ENCODE data around the gene BRD4.

Gene BRD4

GRCh38 chr19:15250640-15250993 is 81.7 kb downstream of the BRD4 start:
- no peak for DNase-seq

- DNase-seq = peak in 1 of 58 donors; percentile 27
Measured at GRCh38 chr19:15249972-15250639, 82.2 kb downstream of the BRD4 start.

- DNase-seq = no peak
Measured at GRCh38 chr19:15249528-15249874, 82.8 kb downstream of the BRD4 start.

GRCh38 chr19:15248648-15249527 is 83.5 kb downstream of the BRD4 start:
- peak in 33 of 58 donors; percentile 3 to 72 (median 21) for DNase-seq

- no peak for DNase-seq
Measured at GRCh38 chr19:15248106-15248505, 84.2 kb downstream of the BRD4 start.

- peak in 4 of 58 donors; percentile 7 to 30 (median 17) for DNase-seq
Measured at GRCh38 chr19:15247107-15248014, 85.0 kb downstream of the BRD4 start.

- no peak for DNase-seq
Measured at GRCh38 chr19:15246198-15246481, 86.2 kb downstream of the BRD4 start.

GRCh38 chr19:15245370-15246197 is 86.8 kb downstream of the BRD4 start:
- no peak for DNase-seq

GRCh38 chr19:15244808-15245207 is 87.5 kb downstream of the BRD4 start:
- no peak for DNase-seq

- no peak for DNase-seq
Measured at GRCh38 chr19:15244106-15244803, 88.1 kb downstream of the BRD4 start.

GRCh38 chr19:15243236-15243957 is 88.9 kb downstream of the BRD4 start:
- DNase-seq = no peak

- DNase-seq = peak in 1 of 58 donors; percentile 18
Measured at GRCh38 chr19:15241259-15241910, 91.0 kb downstream of the BRD4 start.

- DNase-seq = no peak
Measured at GRCh38 chr19:15240515-15240914, 91.8 kb downstream of the BRD4 start.

GRCh38 chr19:15239337-15239949 is 92.9 kb downstream of the BRD4 start:
- DNase-seq = no peak

GRCh38 chr19:15238639-15239155 is 93.6 kb downstream of the BRD4 start:
- DNase-seq = no peak

GRCh38 chr19:15237759-15238638 is 94.3 kb downstream of the BRD4 start:
- DNase-seq = no peak

- DNase-seq = no peak
Measured at GRCh38 chr19:15236886-15237285, 95.5 kb downstream of the BRD4 start.
